ENCODE data around the gene ATRIP. TPM values are rescaled to one million over a fixed set of nuclear protein-coding genes. Genes with fewer than 3 reads are reported as not detected.
A peak's percentile ranks its signal among the peaks of the same experiment; 100 is the strongest.

The ATRIP gene
- total and polyA plus RNA-seq, 12 donors = 2.2 to 5.4 (median 3.8) TPM

GRCh38 chr3:48426401-48426909 lies 20.1 kb upstream of the ATRIP start:
- 38 to 47% methylated on average over 11 of the region's 11 CpGs for WGBS, 2 donors
- H3K4me1 ChIP-seq = peaks cover 29 to 67% (median 53%) of the 10 kb centered on the region in 9 donors
- H3K36me3 ChIP-seq = no peaks in the 10 kb centered on the region
- no peak for TF ChIP-seq CTCF (IDR thresholded peaks at IDR 0.05)
- H3K4me3 ChIP-seq = peak overlapping the region in 4 of 10 donors; percentile 5 to 15 (median 12)
- intact Hi-C loops (cut with DNase I) = no loop called here
- DNase-seq = peak; percentile 53 to 56
- H3K9me3 ChIP-seq = no peaks in the 10 kb centered on the region
- peak; percentile 31 to 85 (median 66) for ATAC-seq
- peak overlapping the region; percentile 75 to 93 (median 90) for H3K27ac ChIP-seq
- H3K27me3 ChIP-seq = peaks cover 0 to 10% (median 0%) of the 10 kb centered on the region in 7 donors

GRCh38 chr3:48426944-48427629 lies 19.4 kb upstream of the ATRIP start:
- peaks cover 0 to 10% (median 0%) of the 10 kb centered on the region in 7 donors for H3K27me3 ChIP-seq
- H3K4me1 ChIP-seq = peaks cover 29 to 67% (median 49%) of the 10 kb centered on the region in 9 donors
- H3K4me3 ChIP-seq = peak overlapping the region in 7 of 10 donors; percentile 3 to 96 (median 78)
- no peak for TF ChIP-seq CTCF (IDR thresholded peaks at IDR 0.05)
- peak overlapping the region; percentile 75 to 93 (median 90) for H3K27ac ChIP-seq
- ATAC-seq (no peak), DNase-seq (no peak)
- peaks cover 0 to 5% (median 0%) of the 10 kb centered on the region in 9 donors for H3K36me3 ChIP-seq
- H3K9me3 ChIP-seq = no peaks in the 10 kb centered on the region
- intact Hi-C loops (cut with DNase I) = no loop called here
- 40 to 44% methylated on average over 8 of the region's 8 CpGs for WGBS, 2 donors

GRCh38 chr3:48427630-48427962 lies 18.9 kb upstream of the ATRIP start:
- Histone ChIP-seq H3K4me1 (peaks cover 29 to 67% (median 49%) of the 10 kb centered on the region in 9 donors), H3K27me3 (peaks cover 0 to 10% (median 0%) of the 10 kb centered on the region in 7 donors), H3K4me3 (peak overlapping the region in 7 of 10 donors; percentile 3 to 96 (median 78)), H3K9me3 (no peaks in the 10 kb centered on the region), H3K36me3 (peaks cover 0 to 10% (median 3%) of the 10 kb centered on the region in 9 donors), H3K27ac (peak overlapping the region; percentile 75 to 93 (median 90))
- ATAC-seq (peak in 3 of 8 donors; percentile 28 to 43 (median 29)), DNase-seq (peak in 1 of 2 donors; percentile 18)
- 57 to 76% methylated on average over 9 of the region's 9 CpGs for WGBS, 2 donors
- no peak for TF ChIP-seq CTCF (IDR thresholded peaks at IDR 0.05)
- intact Hi-C loops (cut with DNase I) = no loop called here

- Histone ChIP-seq H3K27ac (peak overlapping the region; percentile 82 to 93 (median 90)), H3K36me3 (peaks cover 0 to 16% (median 8%) of the 10 kb centered on the region in 9 donors), H3K4me3 (peak overlapping the region; percentile 36 to 96 (median 82)), H3K27me3 (peaks cover 0 to 10% (median 0%) of the 10 kb centered on the region in 7 donors), H3K9me3 (no peaks in the 10 kb centered on the region), H3K4me1 (peaks cover 29 to 67% (median 49%) of the 10 kb centered on the region in 9 donors)
- no peak for TF ChIP-seq CTCF (IDR thresholded peaks at IDR 0.05)
- intact Hi-C loops (cut with DNase I) = loop anchor here in 1 of 10 donors (2.0 kb wide), 1 partner anchor 25 kb away; no protein-coding TSS in a partner anchor
- ATAC-seq = no peak
- DNase-seq = no peak
- 55 to 65% methylated on average over 7 of the region's 7 CpGs for WGBS, 2 donors
Measured at GRCh38 chr3:48428088-48428571, 18.4 kb upstream of the ATRIP start.
